WTC11 (cell line): ENCODE results near the gene FAN1. TPM values are rescaled to one million over a fixed set of nuclear protein-coding genes. Genes with fewer than 3 reads are reported as not detected.

ENCODE experiments used
- ATAC-seq: fragments of 200-7000 bp; cut with Tn5 transposase; 2 replicates; pipeline ENCODE4 v1.10.0; 2021; ENCODE audit warnings: mild to moderate bottlenecking, moderate library complexity
- Bru-seq: library from RNA; stranded (reverse); fragments of 400-500 nt; gene quantifications from one replicate; lab custom pipeline; 2021; lab: Mats Ljungman, UMichigan
- CTCF ChIA-PET: fragments of 300-600 bp; sonication (Branson Sonifier 250); formaldehyde crosslinking; loops from one replicate; lab custom pipeline; 2021; ENCODE audit warnings: antibody characterized with exemption; lab: Charles Lee
- POLR2A ChIA-PET: fragments of 350-600 bp; sonication (Branson Sonifier 250); formaldehyde crosslinking; loops from one replicate; lab custom pipeline; 2021; ENCODE audit warnings: antibody characterized with exemption; lab: Charles Lee
- DNase-seq: peaks from one replicate; pipeline ENCODE4 v3.0.0; 2021; ENCODE audit warnings: low spot score
- H3K27ac Mint-ChIP-seq: 2 replicates; pipeline ENCODE4 v1.8.0; 2021; ENCODE audit warnings: mixed read lengths
- H3K27me3 Mint-ChIP-seq: 2 replicates; pipeline ENCODE4 v1.8.0; 2021; ENCODE audit warnings: low read depth, mild to moderate bottlenecking, moderate library complexity, mixed read lengths
- H3K36me3 Mint-ChIP-seq: 2 replicates; pipeline ENCODE4 v1.8.0; 2021; ENCODE audit warnings: mixed read lengths
- H3K4me1 Mint-ChIP-seq: 2 replicates; pipeline ENCODE4 v1.8.0; 2022; ENCODE audit warnings: mixed read lengths
- H3K4me3 Mint-ChIP-seq: 2 replicates; pipeline ENCODE4 v1.8.0; 2021; ENCODE audit warnings: mild to moderate bottlenecking, moderate library complexity, mixed read lengths
- H3K9me3 Mint-ChIP-seq: 2 replicates; pipeline ENCODE4 v1.8.0; 2021; ENCODE audit warnings: mixed read lengths
- AFF4 ChIP-seq: sonication (generic); formaldehyde crosslinking; IDR thresholded peaks from 2 replicates; pipeline ENCODE4 v1.8.1; 2023; ENCODE audit warnings: mild to moderate bottlenecking, missing genetic modification reagents, borderline replicate concordance
- CBFB ChIP-seq: sonication (generic); formaldehyde crosslinking; IDR thresholded peaks from 2 replicates; pipeline ENCODE4 v1.8.1; 2022; ENCODE audit warnings: mild to moderate bottlenecking, low read depth, missing genetic modification reagents
- E2F4 ChIP-seq: sonication (generic); formaldehyde crosslinking; IDR thresholded peaks from 2 replicates; pipeline ENCODE4 v1.8.1; 2022; ENCODE audit warnings: low read depth, mild to moderate bottlenecking, moderate library complexity, missing genetic modification reagents, borderline replicate concordance
- FOXP1 ChIP-seq: sonication (generic); formaldehyde crosslinking; IDR thresholded peaks from 2 replicates; pipeline ENCODE4 v1.8.0; 2022; ENCODE audit warnings: missing genetic modification reagents, mild to moderate bottlenecking, moderate library complexity, borderline replicate concordance
- FOXP4 ChIP-seq: sonication (generic); formaldehyde crosslinking; IDR thresholded peaks from 2 replicates; pipeline ENCODE4 v1.8.0; 2022; ENCODE audit warnings: mild to moderate bottlenecking, missing genetic modification reagents
- JUN ChIP-seq: sonication (generic); formaldehyde crosslinking; IDR thresholded peaks from 2 replicates; pipeline ENCODE4 v1.8.0; 2023; ENCODE audit warnings: mild to moderate bottlenecking, missing genetic modification reagents
- PRRX2 ChIP-seq: fragments of 250-450 bp; sonication (Bioruptor Pico); IDR thresholded peaks from 2 replicates; pipeline ENCODE4 v1.8.0; 2021; ENCODE audit warnings: mild to moderate bottlenecking
- SMAD4 ChIP-seq: sonication (generic); formaldehyde crosslinking; IDR thresholded peaks from 2 replicates; pipeline ENCODE4 v1.8.0; 2022; ENCODE audit warnings: mild to moderate bottlenecking, missing genetic modification reagents
- TCF7 ChIP-seq: sonication (generic); formaldehyde crosslinking; IDR thresholded peaks from 2 replicates; pipeline ENCODE4 v1.8.0; 2022; ENCODE audit warnings: mild to moderate bottlenecking, low read depth, missing genetic modification reagents, moderate library complexity
- ZNF416 ChIP-seq: fragments of 250-450 bp; sonication (Bioruptor Pico); IDR thresholded peaks from 2 replicates; pipeline ENCODE4 v1.9.0; 2021; ENCODE audit warnings: mild to moderate bottlenecking, inconsistent platforms
- long read RNA-seq, 3 experiments: library from RNA in 1 of 3; library from capped mRNA in 1 of 3; library from polyadenylated mRNA in 1 of 3; unstranded in 2 of 3; stranded (forward) in 1 of 3; transcript quantifications; one replicate each; pipeline ENCODE4 v2.0.0, GENCODE V29; 2021
- total RNA-seq: library from RNA; stranded (reverse); gene quantifications from 3 replicates; pipeline ENCODE4 v1.2.3, GENCODE V29; 2021
- TF ChIP-seq, protein P1 (sequence below): sonication (generic); formaldehyde crosslinking; IDR thresholded peaks from 2 replicates; pipeline ENCODE4 v1.8.1; 2022; ENCODE audit warnings: mild to moderate bottlenecking, missing genetic modification reagents, moderate library complexity, borderline replicate concordance
- TF ChIP-seq, protein P2 (sequence below): sonication (generic); formaldehyde crosslinking; IDR thresholded peaks from 2 replicates; pipeline ENCODE4 v1.8.0; 2023; ENCODE audit warnings: missing genetic modification reagents, mild to moderate bottlenecking, borderline replicate concordance
- TF ChIP-seq, protein P3 (sequence below): sonication (generic); formaldehyde crosslinking; IDR thresholded peaks from 2 replicates; pipeline ENCODE4 v1.8.1; 2023; ENCODE audit warnings: mild to moderate bottlenecking, missing genetic modification reagents, moderate library complexity
- TF ChIP-seq, protein P4 (sequence below): sonication (generic); formaldehyde crosslinking; IDR thresholded peaks from 2 replicates; pipeline ENCODE4 v1.8.0; 2022; ENCODE audit warnings: mild to moderate bottlenecking, missing genetic modification reagents
- TF ChIP-seq, protein P5 (sequence below): sonication (generic); formaldehyde crosslinking; IDR thresholded peaks from 2 replicates; pipeline ENCODE4 v1.8.0; 2023; ENCODE audit warnings: missing genetic modification reagents

The FAN1 gene
- total RNA-seq (22.8 to 31.5 TPM (median 30.3 TPM) in 3 replicates), Bru-seq, nascent RNA (percentile 80 among the genes with signal in this experiment)
- long read RNA-seq, experiment 1, full-length matches to known transcripts, result 68 of 217 reads
- long read RNA-seq, experiment 1, partial matches to known transcripts, result 49 of 217 reads
- long read RNA-seq, experiment 1, other reads (novel, unspliced or antisense), result 100 of 217 reads
- long read RNA-seq, experiment 2, full-length matches to known transcripts, result 5 of 33 reads
- long read RNA-seq, experiment 2, partial matches to known transcripts, result 18 of 33 reads
- long read RNA-seq, experiment 2, other reads (novel, unspliced or antisense), result 10 of 33 reads
- long read RNA-seq, experiment 3, full-length matches to known transcripts, result 2 of 4 reads
- long read RNA-seq, experiment 3, partial matches to known transcripts, result 1 of 4 reads
- long read RNA-seq, experiment 3, other reads (novel, unspliced or antisense), result 1 of 4 reads

DNA sequence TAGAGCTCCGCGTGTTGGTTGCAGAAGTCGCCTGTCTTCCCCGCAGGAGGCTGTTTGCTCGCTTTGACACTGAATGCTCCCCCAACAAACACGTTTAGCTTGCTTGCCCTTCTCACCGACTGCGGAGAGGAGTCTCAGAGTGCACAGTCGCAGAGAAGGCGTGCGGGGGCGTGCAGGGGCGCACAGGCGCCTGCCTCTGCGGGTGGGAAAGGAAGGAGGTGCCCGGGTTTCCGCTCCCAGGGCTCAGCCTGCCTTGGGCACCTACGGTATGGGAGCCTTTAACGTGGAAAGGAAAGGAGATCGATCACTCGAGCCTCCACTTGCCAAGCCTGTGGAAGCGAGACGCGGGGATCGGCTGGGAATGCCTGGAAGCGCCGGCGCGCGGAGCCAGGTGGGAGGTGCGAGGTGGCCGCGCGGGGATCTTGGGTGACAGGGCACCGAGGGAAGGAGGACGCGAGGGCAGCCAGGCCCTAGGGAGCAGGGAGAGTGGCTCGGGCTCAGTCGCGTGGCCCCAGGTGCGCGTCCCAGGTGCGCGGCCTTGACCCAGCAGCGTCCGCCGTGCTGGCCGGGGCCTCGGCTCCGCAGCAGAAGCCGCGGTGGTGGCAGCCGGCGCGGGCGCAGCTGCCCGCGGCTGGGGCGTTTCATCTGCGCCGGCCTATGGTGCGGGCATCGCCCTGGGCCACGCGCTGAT is at the start of gene FAN1:
FAN1 (plus strand) TSS at position 419 of the 691 bp plus-strand sequence. CDS start 749 bp downstream, outside the sequence.
- Mint-ChIP-seq H3K9me3 (no peaks in the 10 kb centered on the region), H3K4me1 (peaks cover 14% of the 10 kb centered on the region), H3K27me3 (no peaks in the 10 kb centered on the region; the same call in 1 of the 2 replicates), H3K27ac (peak within 1 kb of the TSS; percentile 75), H3K36me3 (peaks cover 8% of the 10 kb centered on the region; the same call in 1 of the 2 replicates), H3K4me3 (peak within 1 kb of the TSS; percentile 85)
- peak; percentile 92 for ATAC-seq
- ChIA-PET CTCF (interaction anchor here (0.6 to 2.2 kb wide), 11 partner anchors 9 to 1953 kb away, joined by 3 to 25 read pairs (median 3); no protein-coding TSS in a partner anchor), POLR2A (interaction anchor here (0.6 to 1.2 kb wide), 2 partner anchors 19 to 308 kb away, joined by 3 to 5 read pairs; no protein-coding TSS in a partner anchor)
- peak; percentile 84 for DNase-seq
- TF ChIP-seq, protein P1, sequence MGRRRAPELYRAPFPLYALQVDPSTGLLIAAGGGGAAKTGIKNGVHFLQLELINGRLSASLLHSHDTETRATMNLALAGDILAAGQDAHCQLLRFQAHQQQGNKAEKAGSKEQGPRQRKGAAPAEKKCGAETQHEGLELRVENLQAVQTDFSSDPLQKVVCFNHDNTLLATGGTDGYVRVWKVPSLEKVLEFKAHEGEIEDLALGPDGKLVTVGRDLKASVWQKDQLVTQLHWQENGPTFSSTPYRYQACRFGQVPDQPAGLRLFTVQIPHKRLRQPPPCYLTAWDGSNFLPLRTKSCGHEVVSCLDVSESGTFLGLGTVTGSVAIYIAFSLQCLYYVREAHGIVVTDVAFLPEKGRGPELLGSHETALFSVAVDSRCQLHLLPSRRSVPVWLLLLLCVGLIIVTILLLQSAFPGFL, result no peak
- TF ChIP-seq, protein P2, sequence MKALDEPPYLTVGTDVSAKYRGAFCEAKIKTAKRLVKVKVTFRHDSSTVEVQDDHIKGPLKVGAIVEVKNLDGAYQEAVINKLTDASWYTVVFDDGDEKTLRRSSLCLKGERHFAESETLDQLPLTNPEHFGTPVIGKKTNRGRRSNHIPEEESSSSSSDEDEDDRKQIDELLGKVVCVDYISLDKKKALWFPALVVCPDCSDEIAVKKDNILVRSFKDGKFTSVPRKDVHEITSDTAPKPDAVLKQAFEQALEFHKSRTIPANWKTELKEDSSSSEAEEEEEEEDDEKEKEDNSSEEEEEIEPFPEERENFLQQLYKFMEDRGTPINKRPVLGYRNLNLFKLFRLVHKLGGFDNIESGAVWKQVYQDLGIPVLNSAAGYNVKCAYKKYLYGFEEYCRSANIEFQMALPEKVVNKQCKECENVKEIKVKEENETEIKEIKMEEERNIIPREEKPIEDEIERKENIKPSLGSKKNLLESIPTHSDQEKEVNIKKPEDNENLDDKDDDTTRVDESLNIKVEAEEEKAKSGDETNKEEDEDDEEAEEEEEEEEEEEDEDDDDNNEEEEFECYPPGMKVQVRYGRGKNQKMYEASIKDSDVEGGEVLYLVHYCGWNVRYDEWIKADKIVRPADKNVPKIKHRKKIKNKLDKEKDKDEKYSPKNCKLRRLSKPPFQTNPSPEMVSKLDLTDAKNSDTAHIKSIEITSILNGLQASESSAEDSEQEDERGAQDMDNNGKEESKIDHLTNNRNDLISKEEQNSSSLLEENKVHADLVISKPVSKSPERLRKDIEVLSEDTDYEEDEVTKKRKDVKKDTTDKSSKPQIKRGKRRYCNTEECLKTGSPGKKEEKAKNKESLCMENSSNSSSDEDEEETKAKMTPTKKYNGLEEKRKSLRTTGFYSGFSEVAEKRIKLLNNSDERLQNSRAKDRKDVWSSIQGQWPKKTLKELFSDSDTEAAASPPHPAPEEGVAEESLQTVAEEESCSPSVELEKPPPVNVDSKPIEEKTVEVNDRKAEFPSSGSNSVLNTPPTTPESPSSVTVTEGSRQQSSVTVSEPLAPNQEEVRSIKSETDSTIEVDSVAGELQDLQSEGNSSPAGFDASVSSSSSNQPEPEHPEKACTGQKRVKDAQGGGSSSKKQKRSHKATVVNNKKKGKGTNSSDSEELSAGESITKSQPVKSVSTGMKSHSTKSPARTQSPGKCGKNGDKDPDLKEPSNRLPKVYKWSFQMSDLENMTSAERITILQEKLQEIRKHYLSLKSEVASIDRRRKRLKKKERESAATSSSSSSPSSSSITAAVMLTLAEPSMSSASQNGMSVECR, result peak; percentile 92
- TF ChIP-seq ZNF416 (no peak), FOXP4 (CRISPR knock-in tag) (peak; percentile 93), E2F4 (CRISPR knock-in tag) (peak; percentile 57), AFF4 (CRISPR knock-in tag) (0 out of 2 replicates have a peak, but pooled peaks have one; percentile 86), FOXP1 (CRISPR knock-in tag) (peak; percentile 96), CBFB (peak; percentile 98; the same call in 1 of the 2 replicates), JUN (CRISPR knock-in tag) (0 out of 2 replicates have a peak, but pooled peaks have one; percentile 74), TCF7 (CRISPR knock-in tag) (peak; percentile 75; the same call in 1 of the 2 replicates), PRRX2 (CRISPR knock-in tag) (no peak), SMAD4 (CRISPR knock-in tag) (no peak)
- TF ChIP-seq, protein P3, sequence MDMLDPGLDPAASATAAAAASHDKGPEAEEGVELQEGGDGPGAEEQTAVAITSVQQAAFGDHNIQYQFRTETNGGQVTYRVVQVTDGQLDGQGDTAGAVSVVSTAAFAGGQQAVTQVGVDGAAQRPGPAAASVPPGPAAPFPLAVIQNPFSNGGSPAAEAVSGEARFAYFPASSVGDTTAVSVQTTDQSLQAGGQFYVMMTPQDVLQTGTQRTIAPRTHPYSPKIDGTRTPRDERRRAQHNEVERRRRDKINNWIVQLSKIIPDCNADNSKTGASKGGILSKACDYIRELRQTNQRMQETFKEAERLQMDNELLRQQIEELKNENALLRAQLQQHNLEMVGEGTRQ (CRISPR knock-in tag), result 0 out of 2 replicates have a peak, but pooled peaks have one; percentile 33
- TF ChIP-seq, protein P4, sequence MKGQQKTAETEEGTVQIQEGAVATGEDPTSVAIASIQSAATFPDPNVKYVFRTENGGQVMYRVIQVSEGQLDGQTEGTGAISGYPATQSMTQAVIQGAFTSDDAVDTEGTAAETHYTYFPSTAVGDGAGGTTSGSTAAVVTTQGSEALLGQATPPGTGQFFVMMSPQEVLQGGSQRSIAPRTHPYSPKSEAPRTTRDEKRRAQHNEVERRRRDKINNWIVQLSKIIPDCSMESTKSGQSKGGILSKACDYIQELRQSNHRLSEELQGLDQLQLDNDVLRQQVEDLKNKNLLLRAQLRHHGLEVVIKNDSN (CRISPR knock-in tag), result 0 out of 2 replicates have a peak, but pooled peaks have one; percentile 61
- TF ChIP-seq, protein P5, sequence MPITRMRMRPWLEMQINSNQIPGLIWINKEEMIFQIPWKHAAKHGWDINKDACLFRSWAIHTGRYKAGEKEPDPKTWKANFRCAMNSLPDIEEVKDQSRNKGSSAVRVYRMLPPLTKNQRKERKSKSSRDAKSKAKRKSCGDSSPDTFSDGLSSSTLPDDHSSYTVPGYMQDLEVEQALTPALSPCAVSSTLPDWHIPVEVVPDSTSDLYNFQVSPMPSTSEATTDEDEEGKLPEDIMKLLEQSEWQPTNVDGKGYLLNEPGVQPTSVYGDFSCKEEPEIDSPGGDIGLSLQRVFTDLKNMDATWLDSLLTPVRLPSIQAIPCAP (CRISPR knock-in tag), result peak; percentile 84
